GM18508 (cell line): Measurements from ENCODE around the gene UPB1.

Source experiments
- ATAC-seq: cut with Tn5 transposase; IDR thresholded peaks from one replicate; pipeline ENCODE4 v1.9.1; 2021; ENCODE audit warnings: moderate number of reproducible peaks; ENCODE audit not compliant: insufficient read depth, unreplicated experiment

Gene UPB1

DNA sequence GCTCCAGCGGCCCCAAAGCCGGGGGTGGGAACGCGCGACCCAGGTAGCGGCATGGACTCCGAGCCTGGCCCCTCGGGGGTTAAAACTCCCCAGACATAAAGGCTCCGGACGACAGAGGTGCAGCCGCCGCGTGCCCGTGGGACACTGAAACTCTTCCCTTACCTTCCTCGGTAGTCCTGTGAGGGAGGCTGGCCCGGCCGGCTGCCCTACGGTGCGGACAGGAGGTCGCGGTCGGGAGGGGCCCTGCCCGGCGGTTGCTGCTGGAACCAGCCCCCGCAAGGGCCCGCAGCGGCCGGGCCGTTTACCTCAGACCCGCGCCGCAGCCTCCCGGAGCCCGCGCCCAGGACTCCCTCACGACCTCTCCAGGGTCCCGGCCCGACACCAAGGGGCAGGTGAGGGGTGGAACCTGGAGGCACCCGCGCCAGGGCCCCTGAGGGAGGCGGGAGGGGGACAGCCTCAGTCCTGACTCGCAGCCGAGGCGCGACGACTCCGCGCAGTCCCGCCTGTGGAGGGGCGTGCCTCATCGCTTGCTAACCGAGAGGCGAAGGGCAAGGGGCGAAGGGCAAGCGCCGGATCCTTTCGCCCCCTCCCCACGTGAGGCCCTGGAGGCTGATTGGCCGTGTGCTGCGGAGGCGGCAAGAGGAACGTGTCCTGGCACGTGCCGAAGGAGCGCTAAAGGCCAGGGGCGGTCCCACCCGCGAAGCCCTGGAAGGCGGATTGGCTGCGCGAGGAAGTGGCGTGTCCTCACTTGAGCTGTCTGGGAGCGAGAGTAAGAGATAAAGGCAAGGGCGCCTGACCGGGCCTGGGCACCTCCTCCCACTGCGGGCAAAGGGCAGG lies at the start of gene UPB1:
TSS of gene UPB1 (plus strand) at position 805 of the 837 bp plus-strand sequence. CDS start 72 bp downstream, outside the sequence.
- no peak for ATAC-seq

DNA sequence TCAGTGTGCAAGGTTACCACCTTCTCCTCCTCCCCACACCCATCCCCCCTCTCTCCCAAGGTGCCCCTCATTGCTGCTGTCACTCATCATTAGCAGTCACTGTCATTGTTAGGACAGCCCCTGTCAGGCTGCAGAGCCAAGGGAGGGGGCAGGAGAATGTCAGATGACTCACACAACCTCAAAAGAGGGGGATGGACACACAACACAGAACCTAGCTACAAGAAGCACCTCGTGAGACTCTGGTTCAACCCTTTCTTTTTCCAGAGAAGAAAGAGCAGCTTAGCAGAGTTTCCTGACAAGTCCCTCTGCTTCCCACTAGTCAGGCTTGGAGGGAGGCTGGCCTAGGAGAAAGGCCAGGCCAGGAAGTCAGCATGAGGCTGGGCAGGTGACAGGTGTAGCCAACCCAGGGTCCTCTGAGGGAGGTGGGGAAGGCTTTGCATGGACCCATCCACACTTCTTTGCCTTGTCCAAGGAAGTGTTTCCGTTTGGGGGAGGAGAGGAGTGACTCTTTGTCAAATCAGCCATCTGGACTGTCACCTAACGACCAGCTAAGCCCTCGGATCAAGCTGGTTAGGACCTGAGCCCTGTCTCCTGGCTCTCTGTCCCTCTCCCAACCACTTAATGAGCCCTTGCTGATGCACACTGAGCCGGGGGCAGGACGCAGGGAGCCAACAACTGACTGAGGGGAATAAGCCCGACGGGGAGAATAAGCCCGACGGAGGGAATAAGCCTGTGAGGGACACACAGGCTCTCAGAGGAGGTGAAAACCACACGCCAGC lies 49.5 kb upstream of the UPB1 start:
- ATAC-seq, result no peak

DNA sequence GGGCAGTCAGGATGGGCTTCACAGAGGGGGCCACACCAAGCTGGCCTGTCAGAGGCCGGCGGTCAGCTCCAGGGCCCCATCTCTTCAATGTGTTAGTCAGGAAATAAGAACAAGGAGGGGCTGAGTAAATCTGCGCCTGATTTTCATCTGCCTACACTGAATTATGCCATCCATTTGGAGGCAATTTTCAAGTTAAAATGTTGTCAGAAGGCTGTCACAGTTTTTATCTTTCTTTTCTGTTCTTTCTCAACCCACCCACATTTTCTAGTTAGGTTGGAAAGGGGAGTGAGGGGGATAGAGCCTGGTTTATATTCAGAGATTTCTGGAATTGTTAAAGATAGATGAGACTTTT lies 48.9 kb upstream of the UPB1 start:
- ATAC-seq, result no peak

DNA sequence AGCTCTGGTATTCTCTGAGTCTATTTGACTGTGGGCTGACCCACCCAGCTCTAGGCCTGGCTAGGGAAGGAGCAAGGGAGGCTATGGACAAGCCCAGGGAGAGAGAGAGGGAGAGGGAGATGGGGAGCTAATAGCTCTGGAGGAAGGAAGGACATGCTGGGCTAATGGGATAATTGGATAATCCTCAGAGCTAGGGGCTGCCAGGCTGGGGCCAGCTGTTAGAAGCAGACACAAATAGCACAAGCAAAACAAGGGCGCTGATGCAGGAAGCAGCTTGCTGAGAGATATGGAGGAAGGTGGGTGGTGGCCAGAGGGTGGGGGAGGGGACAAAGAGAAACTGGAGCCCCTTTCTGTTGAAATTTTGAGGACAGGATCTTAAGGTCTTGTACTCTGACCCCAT lies 44.5 kb upstream of the UPB1 start:
- ATAC-seq, result no peak

DNA sequence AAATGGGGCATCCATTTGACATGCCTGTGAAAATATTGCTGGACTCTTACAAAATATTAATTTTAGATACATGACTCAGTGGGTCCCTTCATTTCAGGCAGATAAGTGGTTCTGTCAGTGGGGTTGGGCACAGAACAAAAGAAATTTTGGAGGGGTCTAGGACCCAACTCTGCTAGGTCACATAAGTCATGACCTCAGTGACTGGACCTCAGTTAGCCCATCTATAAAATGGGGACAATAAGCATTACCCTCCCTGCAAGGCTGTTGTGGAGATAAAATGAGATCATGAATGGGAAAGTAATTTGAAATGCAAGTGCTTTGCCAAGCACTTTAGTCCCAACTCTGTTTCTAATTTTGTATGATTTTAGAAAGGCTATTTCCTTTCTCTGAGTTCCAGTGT lies 44.0 kb upstream of the UPB1 start:
- ATAC-seq, result no peak

DNA sequence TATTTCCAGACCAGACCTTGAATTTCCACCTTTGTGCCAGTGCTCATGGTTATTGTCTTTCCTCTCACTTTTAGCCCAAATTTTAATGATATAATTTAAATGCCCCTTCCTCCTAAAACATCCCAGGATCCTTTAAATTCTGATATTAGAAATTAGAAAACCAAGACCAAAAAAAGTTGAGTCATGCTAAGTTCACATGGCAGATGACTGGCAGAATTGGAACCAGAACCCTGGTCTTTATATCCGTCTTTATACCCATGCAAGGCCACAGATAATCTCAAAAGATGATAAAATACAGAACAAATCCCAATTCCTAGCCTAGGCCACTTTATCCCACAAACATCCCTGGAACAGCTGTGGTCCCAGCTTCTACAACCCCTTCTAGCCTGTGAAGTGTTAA lies 41.3 kb upstream of the UPB1 start:
- ATAC-seq, result no peak

DNA sequence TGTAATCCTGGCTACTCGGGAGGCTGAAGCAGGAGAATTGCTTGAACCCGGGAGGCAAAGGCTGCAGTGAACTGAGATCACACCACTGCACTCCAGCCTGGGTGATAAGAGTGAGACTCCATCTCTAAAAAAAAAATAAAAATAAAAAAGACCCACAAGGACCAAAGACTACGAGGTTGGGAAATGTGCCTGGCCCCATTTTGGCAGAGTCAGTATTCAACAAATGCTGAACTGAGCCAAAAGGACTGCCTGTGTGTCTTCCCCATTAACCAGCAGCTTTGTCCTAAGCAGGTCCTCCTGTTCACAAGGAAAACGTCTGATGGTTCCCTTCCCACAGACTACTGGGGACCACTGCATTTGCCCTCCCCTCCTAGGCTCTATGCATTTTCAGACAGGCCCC lies 40.1 kb upstream of the UPB1 start:
- ATAC-seq, result no peak

DNA sequence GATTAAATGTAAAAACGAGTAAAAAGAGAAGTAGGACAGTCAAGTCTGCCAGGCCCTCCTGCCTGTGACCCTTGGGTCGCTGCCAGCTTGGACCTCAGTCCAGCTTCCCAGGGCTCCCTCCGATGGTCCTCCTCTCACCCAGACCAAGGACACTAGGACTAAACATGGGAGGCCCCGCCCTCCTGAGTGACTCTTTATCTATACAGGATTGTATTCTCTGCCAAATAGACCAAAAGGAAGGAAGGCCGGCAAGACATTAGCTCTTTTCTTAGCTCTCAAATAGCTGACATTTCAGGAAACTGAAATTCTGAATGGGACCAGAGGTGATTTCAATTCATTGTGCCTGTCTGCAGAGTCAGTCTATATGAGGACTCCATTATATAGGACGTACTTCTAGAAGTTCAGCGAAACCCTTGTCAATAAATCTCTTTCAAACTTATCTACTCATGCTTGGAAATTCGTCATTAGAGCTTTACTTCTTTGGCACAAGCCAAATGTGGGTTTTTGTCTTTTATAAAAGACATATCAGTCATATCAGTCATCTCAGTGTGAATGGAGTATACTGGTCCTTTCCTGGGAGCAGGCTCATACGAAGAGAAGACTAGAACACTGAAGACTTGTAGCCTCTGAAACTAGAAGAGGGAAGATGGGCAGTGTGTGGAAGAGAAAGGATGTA lies 39.2 kb upstream of the UPB1 start:
- no peak for ATAC-seq

DNA sequence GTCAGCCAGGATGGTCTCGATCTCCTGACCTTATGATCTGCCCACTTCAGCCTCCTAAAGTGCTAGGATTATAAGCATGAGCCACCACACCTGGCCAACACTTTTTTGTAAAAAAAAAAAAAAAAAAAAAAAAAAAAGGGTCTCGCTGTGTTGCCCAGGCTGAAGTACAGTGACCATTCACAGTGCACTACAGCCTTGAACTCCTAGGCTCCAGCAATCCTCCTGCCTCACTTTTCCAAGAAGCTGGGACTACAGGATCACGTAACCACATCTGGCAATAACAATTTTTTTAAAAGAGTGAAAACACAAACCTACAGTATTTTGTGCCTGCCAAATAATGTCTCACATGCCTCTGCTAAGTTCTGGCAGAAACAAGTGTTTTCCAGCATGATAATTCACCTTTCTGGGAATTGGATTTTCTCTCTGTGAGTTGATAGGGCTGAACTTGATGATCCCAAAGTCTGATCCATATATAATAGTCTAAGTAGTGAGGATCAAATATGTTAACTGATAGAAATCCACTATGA lies 37.2 kb upstream of the UPB1 start:
- ATAC-seq, result no peak

DNA sequence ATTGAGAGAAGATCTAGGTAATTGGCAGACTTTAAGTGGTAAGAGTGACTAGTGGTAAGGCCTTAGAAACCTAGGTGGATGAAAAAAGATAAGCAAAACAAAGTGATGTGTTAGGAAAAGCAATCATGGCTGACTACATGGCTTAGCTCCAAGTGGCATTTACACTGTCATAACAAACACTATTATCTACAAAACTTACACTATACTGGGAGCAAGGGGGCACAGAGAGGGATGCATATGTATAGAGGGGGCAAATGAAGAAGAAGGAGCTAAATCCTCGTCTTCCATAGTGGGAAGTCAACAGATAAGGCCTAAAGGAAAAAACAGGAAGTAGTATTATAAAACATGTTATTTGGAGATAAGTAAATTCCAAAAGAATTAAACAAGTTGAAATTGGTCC lies 35.2 kb upstream of the UPB1 start:
- no peak for ATAC-seq

DNA sequence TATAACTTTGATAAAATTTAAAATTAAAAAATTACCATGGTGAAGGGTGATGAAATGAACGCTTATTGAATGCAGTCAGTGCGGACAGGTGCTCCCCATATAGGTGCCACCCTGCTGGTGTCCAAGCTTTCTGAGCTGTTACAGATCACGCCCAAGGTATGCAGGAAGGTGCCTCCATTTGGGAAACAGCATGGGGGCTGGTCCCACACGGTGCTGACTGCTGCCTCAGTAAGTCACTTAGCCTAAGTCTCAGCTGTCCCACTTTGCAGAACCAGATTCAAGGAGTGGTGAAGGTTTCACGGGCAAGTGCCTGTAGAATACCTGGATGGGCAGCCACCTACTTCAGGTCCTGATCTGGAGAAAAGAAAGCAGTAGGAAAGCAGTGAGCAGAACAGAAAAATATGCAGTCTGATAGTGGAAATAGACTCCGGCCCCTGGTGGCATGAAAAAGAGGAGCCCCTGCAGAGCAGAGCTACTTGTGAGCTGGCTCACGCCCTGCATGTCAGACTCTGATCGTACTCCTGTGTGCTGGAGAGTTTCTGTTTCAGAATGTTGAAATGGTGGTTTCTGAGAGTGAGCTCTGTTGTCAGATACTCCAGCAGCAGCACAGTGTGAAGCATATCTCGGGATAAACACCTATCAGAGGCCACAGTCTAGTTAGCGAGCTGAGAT lies 34.6 kb upstream of the UPB1 start:
- no peak for ATAC-seq

DNA sequence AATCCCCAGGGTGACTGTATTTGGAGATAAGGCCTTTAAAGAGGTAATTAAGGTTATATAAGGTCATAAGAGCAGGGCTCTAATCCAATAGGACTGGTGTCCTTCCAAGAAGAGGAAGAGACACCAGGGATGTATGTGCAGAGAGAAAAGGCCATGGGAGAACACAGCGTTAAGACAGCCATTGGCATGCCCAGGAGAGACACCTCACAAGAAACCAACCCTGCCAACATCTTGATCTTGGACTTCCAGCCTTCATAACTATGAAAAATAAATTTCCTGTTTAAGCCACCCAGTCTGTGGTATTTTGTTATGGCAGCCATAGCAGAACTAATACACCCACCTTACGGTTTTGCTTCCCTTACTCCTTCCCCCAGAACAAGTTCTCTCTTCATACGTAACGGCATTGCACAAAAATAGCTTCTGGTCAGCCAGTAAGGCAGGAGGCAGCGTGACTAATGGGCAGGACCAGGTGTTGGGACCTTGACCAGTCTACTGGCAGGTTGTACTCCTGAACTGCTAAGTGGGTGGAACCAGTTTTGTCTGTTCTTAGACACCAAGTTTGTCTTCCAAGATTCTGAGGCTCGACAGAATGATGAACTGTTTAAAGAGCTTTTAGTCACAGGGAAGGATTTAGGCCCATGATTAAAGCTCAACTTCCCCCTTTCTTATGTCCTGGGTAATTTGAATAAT lies 31.9 kb upstream of the UPB1 start:
- no peak for ATAC-seq

DNA sequence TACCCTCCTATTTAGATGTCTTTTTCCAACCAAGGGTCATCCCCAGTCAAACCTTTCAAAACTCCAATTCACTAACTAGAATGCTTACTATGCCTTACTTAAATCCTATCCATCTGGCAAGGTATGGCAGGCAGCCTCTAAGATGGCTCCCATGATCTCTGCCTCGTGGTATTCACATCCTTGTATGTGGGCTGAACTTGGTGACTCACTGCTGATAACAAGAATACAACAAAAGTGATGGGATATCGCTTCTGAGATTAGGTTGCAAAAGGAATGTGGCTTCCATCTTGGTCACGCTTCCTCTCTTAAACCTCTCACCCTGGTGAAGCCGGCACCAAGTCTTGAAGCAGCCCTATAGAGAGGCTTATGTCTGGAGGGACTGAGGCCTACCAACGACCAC lies 29.6 kb upstream of the UPB1 start:
- ATAC-seq, result no peak

DNA sequence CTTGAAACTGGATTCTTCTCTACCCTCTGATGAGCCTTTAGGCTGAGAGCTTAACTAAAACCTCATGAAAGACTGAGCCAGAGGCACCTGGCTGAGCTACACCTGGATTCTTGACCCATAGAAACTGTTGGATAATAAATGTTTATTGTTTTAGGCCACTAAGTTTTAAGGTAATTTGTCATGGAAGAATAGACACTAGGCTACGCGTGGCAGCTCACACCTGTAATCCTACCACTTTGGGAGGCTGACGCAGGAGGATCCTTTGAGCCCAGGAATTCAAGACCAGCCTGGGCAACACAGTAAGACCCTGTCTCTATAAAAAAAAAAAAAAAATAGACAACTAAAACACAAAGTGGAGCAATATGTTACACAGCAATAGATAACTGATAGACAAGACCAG lies 29.2 kb upstream of the UPB1 start:
- ATAC-seq, result no peak

DNA sequence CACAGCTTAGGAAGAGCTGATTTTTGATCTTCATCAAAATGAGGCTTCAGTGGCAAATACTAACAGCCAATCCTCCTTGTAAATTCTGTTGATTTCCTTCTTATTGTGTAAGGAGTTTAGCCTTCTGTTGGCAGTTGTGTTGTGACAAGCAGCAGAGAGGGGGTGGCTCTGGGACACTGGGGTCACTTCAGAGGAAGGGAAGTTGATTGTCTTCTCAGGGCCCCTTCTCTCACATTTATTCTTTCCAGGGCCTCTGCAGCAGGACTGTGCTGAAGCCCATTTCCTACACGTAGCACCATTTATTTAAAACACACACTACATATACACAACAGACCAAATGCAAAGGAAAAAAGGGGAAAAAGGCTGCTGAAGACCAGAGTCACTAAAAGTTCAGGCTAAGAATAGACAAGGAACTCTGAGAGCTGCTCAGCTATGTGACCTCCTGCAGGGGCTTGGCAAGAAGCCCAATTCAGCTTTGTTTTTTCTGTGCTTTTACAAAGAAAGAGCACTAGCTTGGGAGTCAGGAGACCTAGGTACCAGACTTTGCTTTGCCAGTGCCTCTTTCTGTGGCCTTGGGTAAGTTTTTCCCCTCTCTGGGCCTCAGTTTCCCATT lies 28.3 kb upstream of the UPB1 start:
- ATAC-seq, result no peak

DNA sequence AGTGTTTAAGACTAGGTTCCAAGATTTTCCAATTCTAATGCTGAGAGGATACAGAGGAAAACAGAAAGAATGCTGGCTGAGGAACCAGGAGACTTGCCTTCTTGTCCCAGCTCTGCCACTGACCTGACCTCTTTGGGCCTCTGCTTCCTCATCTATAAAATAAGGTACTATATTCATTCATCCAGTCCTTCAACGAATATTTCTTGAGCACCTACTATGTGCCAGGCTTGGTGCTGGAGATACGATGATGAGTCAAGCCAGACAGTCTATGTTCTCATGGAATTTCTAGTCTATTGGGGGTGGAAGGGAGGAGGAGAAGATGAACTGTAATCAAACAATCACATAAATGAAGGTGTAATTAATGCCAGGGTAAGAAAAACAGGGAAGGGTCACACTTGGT lies 27.8 kb upstream of the UPB1 start:
- no peak for ATAC-seq

DNA sequence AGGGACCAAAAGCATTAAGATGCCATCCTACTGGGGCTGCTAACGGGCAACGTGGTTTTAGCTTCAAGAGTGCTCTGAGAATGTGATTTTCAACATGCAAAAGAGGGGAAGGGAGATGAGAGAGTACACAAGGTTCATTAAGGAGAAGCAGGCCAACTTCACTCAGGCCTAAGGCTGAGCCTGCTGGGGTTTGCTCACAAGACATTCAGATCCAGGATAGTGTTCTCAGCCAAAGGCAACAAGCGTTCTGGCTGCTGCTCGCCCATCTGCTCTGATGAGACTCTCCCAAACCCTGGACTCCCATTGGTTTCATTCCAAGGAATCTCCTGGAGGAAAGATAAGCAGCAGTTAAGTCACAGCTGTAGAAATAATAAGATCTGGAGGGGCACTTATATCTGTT lies 23.6 kb upstream of the UPB1 start:
- no peak for ATAC-seq

DNA sequence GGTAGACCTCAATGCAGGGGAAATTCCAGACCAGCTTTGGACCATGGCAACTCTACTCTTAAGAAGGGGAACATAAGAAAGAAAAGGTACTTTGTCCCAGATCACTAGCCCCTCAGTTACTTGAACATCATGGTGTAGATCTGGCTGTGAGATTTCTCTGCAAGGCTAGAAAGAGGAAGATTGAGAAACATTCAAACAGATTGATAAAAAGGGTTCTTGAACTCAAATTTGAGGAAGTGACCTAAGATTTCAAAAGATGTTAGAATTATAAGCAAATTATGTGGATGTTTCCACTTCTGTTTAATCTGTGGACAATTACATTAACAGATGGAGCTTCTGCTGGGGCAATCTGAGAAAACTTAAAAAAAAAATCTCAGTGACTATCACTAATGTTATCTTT lies 21.8 kb upstream of the UPB1 start:
- no peak for ATAC-seq

DNA sequence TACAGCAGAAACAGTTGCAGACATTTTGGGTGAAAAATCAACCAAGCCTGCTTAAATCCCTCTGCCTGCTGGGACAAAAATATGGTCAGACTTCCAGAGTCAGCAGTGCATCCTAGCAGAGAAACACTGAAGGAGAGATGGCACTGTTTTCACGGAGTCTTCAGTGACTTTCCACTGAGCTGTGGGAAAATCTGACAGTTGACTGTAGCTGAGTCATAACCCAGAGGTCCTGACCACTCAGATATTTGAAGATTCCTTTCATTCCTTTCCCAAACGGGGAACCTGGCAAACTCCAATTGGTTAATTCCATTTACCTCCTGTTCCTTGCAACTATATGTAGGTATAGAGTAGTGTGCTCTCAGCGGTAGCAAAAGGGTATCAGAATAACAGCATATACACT lies 20.9 kb upstream of the UPB1 start:
- no peak for ATAC-seq
